Measurements from ENCODE around the gene HBG1. TPM values are rescaled to one million over a fixed set of nuclear protein-coding genes. Genes with fewer than 3 reads are reported as not detected.

HBG1 gene
- total RNA-seq, 3 donors from 2014 or later (not counting 1 experiment from before 2014, with no cell fraction given): not detected

DNA sequence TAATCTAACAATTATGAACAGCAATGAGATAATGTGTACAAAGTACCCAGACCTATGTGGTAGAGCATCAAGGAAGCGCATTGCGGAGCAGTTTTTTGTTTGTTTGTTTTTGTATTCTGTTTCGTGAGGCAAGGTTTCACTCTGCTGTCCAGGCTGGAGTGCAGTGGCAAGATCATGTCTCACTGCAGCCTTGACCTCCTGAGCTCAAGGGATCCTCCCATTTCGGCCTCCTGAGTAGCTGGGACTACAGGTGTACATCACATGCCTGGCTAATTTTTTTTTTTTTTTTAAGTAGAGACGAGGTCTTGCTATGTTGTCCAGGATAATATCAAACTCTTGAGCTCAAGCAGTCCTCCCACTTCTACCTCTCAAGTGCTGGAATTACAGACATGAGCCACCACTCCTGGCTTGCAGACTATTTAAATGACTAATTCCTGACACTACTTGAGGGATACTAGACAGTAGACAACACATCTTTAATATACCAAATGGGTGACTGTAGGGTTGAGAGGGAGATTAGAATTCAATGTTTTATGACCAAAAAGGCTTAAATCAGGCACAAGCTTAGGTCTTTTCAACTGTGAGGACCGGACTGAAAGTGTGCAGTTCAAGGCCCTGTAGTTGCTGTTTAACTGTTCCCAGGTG, 39.4 kb upstream of the HBG1 start:
- ATAC-seq (no peak), DNase-seq (no peak)
- Mint-ChIP-seq H3K27me3 (ENCODE audit: low read depth in 2 of 2) (no peaks in the 10 kb centered on the region), H3K4me3 (no peak overlapping the region), H3K4me1 (no peaks in the 10 kb centered on the region), H3K36me3 (no peaks in the 10 kb centered on the region), H3K27ac (no peak overlapping the region), H3K9me3 (peaks cover 0 to 2% of the 10 kb centered on the region in 2 donors)
- TF ChIP-seq CTCF (IDR thresholded peaks at IDR 0.05): no peak
- Histone ChIP-seq H3K4me1 (ENCODE audit: control insufficient read depth, insufficient read depth, low read length) (no peaks in the 10 kb centered on the region), H3K4me3 (ENCODE audit: low read length) (no peak overlapping the region), H3K27ac (ENCODE audit: low read length) (no peak overlapping the region), H3K9me3 (ENCODE audit: control insufficient read depth, insufficient read depth, low read length) (no peaks in the 10 kb centered on the region), H3K36me3 (ENCODE audit: control insufficient read depth, insufficient read depth, low read length) (no peaks in the 10 kb centered on the region), H3K27me3 (ENCODE audit: control insufficient read depth, insufficient read depth, low read length) (no peaks in the 10 kb centered on the region)
- intact Hi-C loops (cut with micrococcal nuclease): no loop called here
- WGBS (ENCODE audit: insufficient coverage): 80% methylated on average over 6 of the region's 6 CpGs

DNA sequence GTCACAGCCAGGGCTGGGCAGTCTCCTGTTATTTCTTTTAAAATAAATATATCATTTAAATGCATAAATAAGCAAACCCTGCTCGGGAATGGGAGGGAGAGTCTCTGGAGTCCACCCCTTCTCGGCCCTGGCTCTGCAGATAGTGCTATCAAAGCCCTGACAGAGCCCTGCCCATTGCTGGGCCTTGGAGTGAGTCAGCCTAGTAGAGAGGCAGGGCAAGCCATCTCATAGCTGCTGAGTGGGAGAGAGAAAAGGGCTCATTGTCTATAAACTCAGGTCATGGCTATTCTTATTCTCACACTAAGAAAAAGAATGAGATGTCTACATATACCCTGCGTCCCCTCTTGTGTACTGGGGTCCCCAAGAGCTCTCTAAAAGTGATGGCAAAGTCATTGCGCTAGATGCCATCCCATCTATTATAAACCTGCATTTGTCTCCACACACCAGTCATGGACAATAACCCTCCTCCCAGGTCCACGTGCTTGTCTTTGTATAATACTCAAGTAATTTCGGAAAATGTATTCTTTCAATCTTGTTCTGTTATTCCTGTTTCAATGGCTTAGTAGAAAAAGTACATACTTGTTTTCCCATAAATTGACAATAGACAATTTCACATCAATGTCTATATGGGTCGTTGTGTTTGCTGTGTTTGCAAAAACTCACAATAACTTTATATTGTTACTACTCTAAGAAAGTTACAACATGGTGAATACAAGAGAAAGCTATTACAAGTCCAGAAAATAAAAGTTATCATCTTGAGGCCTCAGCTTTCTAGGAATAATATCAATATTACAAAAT, 38.6 kb upstream of the HBG1 start:
- Histone ChIP-seq H3K27me3 (ENCODE audit: control insufficient read depth, insufficient read depth, low read length) (no peaks in the 10 kb centered on the region), H3K4me3 (ENCODE audit: low read length) (no peak overlapping the region), H3K4me1 (ENCODE audit: control insufficient read depth, insufficient read depth, low read length) (no peaks in the 10 kb centered on the region), H3K36me3 (ENCODE audit: control insufficient read depth, insufficient read depth, low read length) (no peaks in the 10 kb centered on the region), H3K9me3 (ENCODE audit: control insufficient read depth, insufficient read depth, low read length) (no peaks in the 10 kb centered on the region), H3K27ac (ENCODE audit: low read length) (no peak overlapping the region)
- H3K4me1 Mint-ChIP-seq: no peaks in the 10 kb centered on the region
- no peak overlapping the region for H3K27ac Mint-ChIP-seq
- DNase-seq: no peak
- intact Hi-C loops (cut with micrococcal nuclease): no loop called here
- H3K27me3 Mint-ChIP-seq (ENCODE audit: low read depth in 2 of 2): no peaks in the 10 kb centered on the region
- H3K9me3 Mint-ChIP-seq: peaks cover 0 to 2% of the 10 kb centered on the region in 2 donors
- ATAC-seq: no peak
- H3K4me3 Mint-ChIP-seq: no peak overlapping the region
- no peak for TF ChIP-seq CTCF (IDR thresholded peaks at IDR 0.05)
- no peaks in the 10 kb centered on the region for H3K36me3 Mint-ChIP-seq
- WGBS (ENCODE audit: insufficient coverage): 80% methylated on average over 5 of the region's 7 CpGs

DNA sequence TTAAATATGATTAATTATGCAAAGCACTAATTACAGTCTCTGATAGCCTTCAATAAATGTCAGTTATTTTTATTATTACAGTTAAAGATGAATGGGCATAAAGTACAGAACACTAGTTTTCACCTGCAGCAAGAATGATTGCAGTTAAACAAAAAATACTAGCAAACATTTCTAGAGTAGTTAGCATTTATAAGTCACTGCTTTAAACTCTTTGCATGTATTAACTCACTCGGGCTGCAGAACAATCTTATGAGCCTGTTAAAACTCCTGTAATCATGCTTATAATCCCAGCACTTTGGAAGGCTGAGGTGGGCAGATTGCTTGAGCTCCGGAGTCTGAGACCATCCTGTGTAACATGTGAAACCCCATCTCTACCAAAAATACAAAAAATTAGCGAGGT, 37.2 kb upstream of the HBG1 start:
- WGBS (ENCODE audit: insufficient coverage): 91% methylated on average over 2 of the region's 3 CpGs
- H3K27ac Mint-ChIP-seq: no peak overlapping the region
- no peak for TF ChIP-seq CTCF (IDR thresholded peaks at IDR 0.05)
- no peak for ATAC-seq
- H3K4me3 Mint-ChIP-seq: no peak overlapping the region
- H3K4me1 Mint-ChIP-seq: no peaks in the 10 kb centered on the region
- peaks cover 0 to 3% of the 10 kb centered on the region in 2 donors for H3K9me3 Mint-ChIP-seq
- H3K27me3 Mint-ChIP-seq (ENCODE audit: low read depth in 2 of 2): no peaks in the 10 kb centered on the region
- intact Hi-C loops (cut with micrococcal nuclease): no loop called here
- Histone ChIP-seq H3K27me3 (ENCODE audit: control insufficient read depth, insufficient read depth, low read length) (no peaks in the 10 kb centered on the region), H3K4me1 (ENCODE audit: control insufficient read depth, insufficient read depth, low read length) (no peaks in the 10 kb centered on the region), H3K36me3 (ENCODE audit: control insufficient read depth, insufficient read depth, low read length) (no peaks in the 10 kb centered on the region), H3K4me3 (ENCODE audit: low read length) (no peak overlapping the region), H3K9me3 (ENCODE audit: control insufficient read depth, insufficient read depth, low read length) (no peaks in the 10 kb centered on the region), H3K27ac (ENCODE audit: low read length) (no peak overlapping the region)
- DNase-seq: no peak
- no peaks in the 10 kb centered on the region for H3K36me3 Mint-ChIP-seq
